ENCODE results near the gene NABP1.

DNA sequence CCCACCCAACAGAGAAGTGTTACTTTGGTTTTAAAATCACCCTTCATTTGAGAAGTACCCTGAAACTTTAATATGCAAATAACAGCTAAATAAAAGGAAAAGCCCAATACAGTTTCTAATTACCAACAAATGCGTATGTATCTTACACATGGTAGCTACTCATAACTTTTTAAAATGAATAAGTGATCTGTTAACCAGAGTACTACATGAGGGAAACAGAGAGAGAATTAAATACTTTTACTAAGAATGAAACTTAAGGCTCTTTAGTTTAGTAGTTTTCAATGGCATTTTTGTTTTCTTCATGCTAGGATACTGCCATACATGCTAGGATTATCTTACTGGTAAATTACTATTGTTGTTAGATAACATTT, 39.1 kb upstream of the NABP1 start:
- TF ChIP-seq POLR2A (IDR thresholded peaks at IDR 0.05): no peak
- TF ChIP-seq, protein P1, sequence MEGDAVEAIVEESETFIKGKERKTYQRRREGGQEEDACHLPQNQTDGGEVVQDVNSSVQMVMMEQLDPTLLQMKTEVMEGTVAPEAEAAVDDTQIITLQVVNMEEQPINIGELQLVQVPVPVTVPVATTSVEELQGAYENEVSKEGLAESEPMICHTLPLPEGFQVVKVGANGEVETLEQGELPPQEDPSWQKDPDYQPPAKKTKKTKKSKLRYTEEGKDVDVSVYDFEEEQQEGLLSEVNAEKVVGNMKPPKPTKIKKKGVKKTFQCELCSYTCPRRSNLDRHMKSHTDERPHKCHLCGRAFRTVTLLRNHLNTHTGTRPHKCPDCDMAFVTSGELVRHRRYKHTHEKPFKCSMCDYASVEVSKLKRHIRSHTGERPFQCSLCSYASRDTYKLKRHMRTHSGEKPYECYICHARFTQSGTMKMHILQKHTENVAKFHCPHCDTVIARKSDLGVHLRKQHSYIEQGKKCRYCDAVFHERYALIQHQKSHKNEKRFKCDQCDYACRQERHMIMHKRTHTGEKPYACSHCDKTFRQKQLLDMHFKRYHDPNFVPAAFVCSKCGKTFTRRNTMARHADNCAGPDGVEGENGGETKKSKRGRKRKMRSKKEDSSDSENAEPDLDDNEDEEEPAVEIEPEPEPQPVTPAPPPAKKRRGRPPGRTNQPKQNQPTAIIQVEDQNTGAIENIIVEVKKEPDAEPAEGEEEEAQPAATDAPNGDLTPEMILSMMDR (IDR thresholded peaks at IDR 0.05): no peak
